ENCODE data around the gene CADM4. TPM values are rescaled to one million over a fixed set of nuclear protein-coding genes. Genes with fewer than 3 reads are reported as not detected.

CADM4 gene
- polyA plus RNA-seq, 1 of the 3 experiments (the other 2 are of a cell fraction), result 28.9 TPM

GRCh38 chr19:43625918-43626579, 13.6 kb downstream of the CADM4 start:
- no peak overlapping the region for H3K9ac ChIP-seq
- H3K9me2 ChIP-seq, result no peaks in the 10 kb centered on the region
- no peaks in the 10 kb centered on the region for H3K4me1 ChIP-seq (ENCODE audit: control insufficient read depth in 1 of 2, insufficient read depth in 2 of 2, low read depth in 1 of 2, low read length in 1 of 2)
- H3K4me2 ChIP-seq, result no peak overlapping the region
- H3K27me3 ChIP-seq (ENCODE audit: insufficient read depth), result no peaks in the 10 kb centered on the region
- ChIA-PET CTCF (no interaction called here), POLR2A (no interaction called here)
- H2AFZ ChIP-seq (ENCODE audit: low read depth), result no peak overlapping the region
- peaks cover 4% of the 10 kb centered on the region for H3F3A ChIP-seq (replicated peaks; ENCODE audit: insufficient read depth)
- H3K9me3 ChIP-seq, result no peaks in the 10 kb centered on the region
- no peak overlapping the region for H3K4me3 ChIP-seq (ENCODE audit: low read depth in 2 of 2, low read length in 1 of 2)
- peaks cover 0 to 3% of the 10 kb centered on the region in 2 experiments for H3K36me3 ChIP-seq (replicated peaks in 1 of 2; ENCODE audit: control insufficient read depth in 1 of 2, insufficient read depth in 2 of 2, low read length in 1 of 2)
- no peaks in the 10 kb centered on the region; the same call in 1 of the 2 replicates for H3K79me2 ChIP-seq (ENCODE audit: insufficient read depth)
- peak; percentile 73 for DNase-seq
- WGBS (ENCODE audit: low lambda C conversion rate), result 85% methylated on average over 25 of the region's 32 CpGs
- TF ChIP-seq USF2 (IDR thresholded peaks at IDR 0.05; ENCODE audit: borderline replicate concordance, low read depth, low read length) (no peak), EZH2phosphoT487 (IDR thresholded peaks at IDR 0.05; ENCODE audit: borderline replicate concordance, low read depth) (no peak), FOXM1 (IDR thresholded peaks at IDR 0.05; ENCODE audit: low read depth) (no peak), RXRA (IDR thresholded peaks at IDR 0.05; ENCODE audit: borderline replicate concordance, low read depth) (no peak), CTCF (IDR thresholded peaks at IDR 0.05) (no peak), REST (IDR thresholded peaks at IDR 0.05; ENCODE audit: low read depth, low read length) (no peak), TCF12 (IDR thresholded peaks at IDR 0.05) (no peak), TAF1 (IDR thresholded peaks at IDR 0.05; ENCODE audit: borderline replicate concordance, low read depth, low read length) (no peak), NFIC (IDR thresholded peaks at IDR 0.05; ENCODE audit: borderline replicate concordance) (no peak), EP300 (IDR thresholded peaks at IDR 0.05; ENCODE audit: borderline replicate concordance in 1 of 2, low read depth in 1 of 2, low read length in 1 of 2) (no peak), RFX5 (IDR thresholded peaks at IDR 0.05; ENCODE audit: low read length) (no peak), YY1 (IDR thresholded peaks at IDR 0.05; ENCODE audit: low read depth) (no peak), MXI1 (IDR thresholded peaks at IDR 0.05; ENCODE audit: low read depth, low read length) (no peak), POLR2AphosphoS5 (IDR thresholded peaks at IDR 0.05; ENCODE audit: low read depth, low read length) (no peak), JUND (IDR thresholded peaks at IDR 0.05) (no peak)
- no peak overlapping the region for H3K27ac ChIP-seq (ENCODE audit: low read depth in 2 of 2, low read length in 1 of 2)
- H4K20me1 ChIP-seq (ENCODE audit: insufficient read depth), result no peaks in the 10 kb centered on the region
